Testis (tissue), 2 donors: ENCODE measurements around the gene SFMBT2.

Source experiments
- CTCF ChIP-seq, 3 experiments: fragments of 450-650 bp in 2 of 3; fragments of 200-600 bp in 1 of 3; sonication (generic) in 1 of 3; IDR thresholded peaks; one replicate each; pipeline ENCODE4 v1.5.1; 2016 to 2019; ENCODE audit warnings: antibody characterized with exemption in 3 of 3, mild to moderate bottlenecking in 2 of 3, moderate library complexity in 1 of 3
- POLR2A ChIP-seq: fragments of 450-650 bp; IDR thresholded peaks from one replicate; pipeline ENCODE4 v1.6.1; 2017; ENCODE audit warnings: antibody characterized with exemption, mild to moderate bottlenecking, moderate library complexity

GRCh38 chr10:7345717-7346116, 65.1 kb downstream of the SFMBT2 start:
- no peak for TF ChIP-seq CTCF (IDR thresholded peaks at IDR 0.05)
- no peak for TF ChIP-seq POLR2A
